GM10266 (cell line): ENCODE measurements around the gene MPZL2.

Experiments used
- DNase-seq: peaks from one replicate; pipeline ENCODE4 v3.0.0; 2012; ENCODE audit errors: extremely low spot score
- CTCF ChIP-seq: IDR thresholded peaks from 2 replicates; pipeline ENCODE4 v1.5.1; 2012; ENCODE audit warnings: mild to moderate bottlenecking, low read depth; ENCODE audit not compliant: control insufficient read depth, insufficient read depth; ENCODE audit errors: missing control alignments

MPZL2 gene

GRCh38 chr11:118221419-118221818 is 42.7 kb downstream of the MPZL2 start:
- no peak for DNase-seq
- no peak for TF ChIP-seq CTCF

DNA sequence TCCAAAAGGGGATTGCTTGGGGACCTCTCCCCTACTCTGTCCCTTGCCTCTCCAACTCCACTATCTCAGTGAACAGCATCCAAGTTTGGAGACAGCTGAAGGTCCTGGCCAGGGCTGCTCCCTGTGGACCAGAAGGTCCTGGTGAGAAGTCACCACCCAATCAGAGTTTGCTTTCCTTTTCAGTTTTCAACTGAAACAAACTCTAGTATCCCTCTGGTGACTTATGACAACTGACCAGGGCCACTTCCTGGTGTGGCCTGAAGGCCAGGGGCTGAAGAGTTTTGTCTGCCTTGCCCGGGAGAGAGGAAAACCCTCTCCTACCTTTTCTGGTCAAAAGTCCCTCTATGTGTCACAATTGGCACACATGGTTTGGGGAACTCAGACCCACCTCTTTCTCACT is 44.4 kb downstream of the MPZL2 start:
- no peak for TF ChIP-seq CTCF

DNA sequence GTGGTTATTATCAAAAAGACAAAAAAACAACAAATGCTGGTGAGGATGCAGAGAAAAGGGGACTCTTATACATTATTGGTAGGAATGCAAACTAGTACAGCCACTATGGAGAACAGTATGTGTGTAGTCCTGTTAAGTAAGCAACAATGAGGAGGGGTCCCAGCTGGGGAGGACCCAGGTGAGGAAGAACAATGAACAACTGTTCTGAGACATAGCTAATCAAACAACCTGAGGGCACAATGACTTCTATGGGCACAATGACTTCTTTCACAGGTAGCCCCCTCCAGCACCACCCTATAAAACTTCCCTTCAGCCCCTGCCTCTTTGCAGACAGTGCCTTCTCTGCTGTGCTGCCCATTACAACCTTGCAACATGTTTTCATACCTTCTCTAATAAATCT is 44.9 kb downstream of the MPZL2 start:
- TF ChIP-seq CTCF, result no peak
- no peak for DNase-seq

More for the DNA sequence above, 44.4 kb downstream of the MPZL2 start:
- no peak for DNase-seq

DNA sequence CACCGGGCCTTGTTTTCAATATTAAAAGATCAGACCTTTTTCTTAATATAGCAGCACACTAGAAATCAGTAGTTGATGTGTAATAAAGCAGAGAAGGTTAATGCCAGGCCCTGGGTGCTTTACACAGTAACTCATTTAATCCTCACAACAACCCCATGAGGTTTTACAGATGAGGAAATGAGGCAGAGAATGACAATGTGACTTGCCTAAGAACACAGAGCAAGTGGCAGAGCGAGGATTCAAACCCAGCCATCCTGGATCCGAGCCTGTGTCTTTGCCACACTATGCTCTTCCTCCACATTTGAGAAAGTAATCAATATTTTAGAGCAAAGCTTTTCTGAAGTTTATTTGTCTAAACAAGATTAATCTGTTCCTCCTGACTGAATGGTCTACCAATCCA is 46.5 kb downstream of the MPZL2 start:
- TF ChIP-seq CTCF, result no peak

DNA sequence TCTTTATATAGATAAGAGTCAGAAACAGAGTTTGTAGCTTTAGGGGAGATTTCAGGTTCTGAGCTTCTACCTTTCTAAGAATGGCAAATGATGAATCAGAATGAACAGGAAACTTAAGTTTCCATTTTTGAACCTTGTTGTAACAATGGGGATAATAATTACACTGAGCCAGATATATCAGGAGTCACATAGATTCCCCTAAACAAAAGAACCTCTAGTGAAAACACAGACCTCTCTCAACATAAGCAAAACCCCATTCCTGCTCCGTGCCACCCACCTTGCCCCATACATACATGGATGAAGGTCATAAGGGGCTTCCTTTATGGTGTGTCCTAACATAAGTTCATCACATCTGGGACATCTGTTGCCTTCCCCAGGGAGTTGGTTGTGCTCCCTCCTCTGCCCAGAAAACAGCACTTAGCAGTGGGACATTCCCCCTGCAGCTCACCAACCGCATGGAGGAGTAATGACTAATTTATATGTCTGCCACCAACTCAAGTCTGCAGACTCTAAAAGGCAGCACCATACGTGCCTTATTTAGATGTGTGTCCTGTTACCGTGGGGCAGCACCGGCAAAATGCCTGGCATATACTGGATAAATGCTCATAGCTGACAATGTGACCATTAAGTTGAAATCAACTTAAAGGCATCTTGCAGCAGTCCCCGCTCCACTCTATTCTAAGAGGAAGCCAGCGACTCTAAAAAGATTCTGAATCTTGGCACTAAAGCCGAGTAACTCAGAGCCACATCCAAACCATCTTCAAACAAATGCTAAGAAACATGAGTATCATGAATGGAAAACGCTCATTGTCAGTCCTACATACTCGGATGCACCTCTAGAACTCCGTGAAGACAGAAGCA is 47.2 kb downstream of the MPZL2 start:
- DNase-seq, result peak; percentile 39
- TF ChIP-seq CTCF, result peak; percentile 35

More for the DNA sequence above, 46.5 kb downstream of the MPZL2 start:
- no peak for DNase-seq

- DNase-seq, result no peak
- TF ChIP-seq CTCF, result no peak
These were observed 48.3 kb downstream of the MPZL2 start for GRCh38 chr11:118215765-118216164.

GRCh38 chr11:118215262-118215661 is 48.8 kb downstream of the MPZL2 start:
- no peak for DNase-seq

More at GRCh38 chr11:118215262-118215661, 48.8 kb downstream of the MPZL2 start:
- no peak for TF ChIP-seq CTCF
